HepG2 (cell line): ENCODE data around the gene RUNX3. TPM values are rescaled to one million over a fixed set of nuclear protein-coding genes. Genes with fewer than 3 reads are reported as not detected.

Experiments used
- GPN1 ChIP-seq: sonication (generic); formaldehyde crosslinking; IDR thresholded peaks from 2 replicates; pipeline ENCODE4 v1.5.1; 2020; ENCODE audit warnings: missing genetic modification reagents, borderline replicate concordance
- HCFC1 ChIP-seq: fragments of 150-350 bp; IDR thresholded peaks from 2 replicates; pipeline ENCODE4 v1.6.1; 2014; ENCODE audit warnings: low read depth, low read length
- HOXA3 ChIP-seq: sonication (generic); formaldehyde crosslinking; IDR thresholded peaks from 2 replicates; pipeline ENCODE4 v1.5.0; 2020; ENCODE audit warnings: missing genetic modification reagents
- ISL2 ChIP-seq: sonication (generic); formaldehyde crosslinking; IDR thresholded peaks from 2 replicates; pipeline ENCODE4 v1.5.0; 2020; ENCODE audit warnings: missing genetic modification reagents
- KLF11 ChIP-seq: IDR thresholded peaks from 2 replicates; pipeline ENCODE4 v1.6.1; 2016; ENCODE audit warnings: missing compliant biosample characterization
- MIXL1 ChIP-seq: IDR thresholded peaks from 2 replicates; pipeline ENCODE4 v1.6.1; 2016
- MTF1 ChIP-seq: sonication (generic); formaldehyde crosslinking; IDR thresholded peaks from 2 replicates; pipeline ENCODE4 v1.5.0; 2020; ENCODE audit warnings: missing genetic modification reagents
- NAIF1 ChIP-seq: sonication (generic); formaldehyde crosslinking; IDR thresholded peaks from 2 replicates; pipeline ENCODE4 v1.5.0; 2020; ENCODE audit warnings: mild to moderate bottlenecking, missing genetic modification reagents, borderline replicate concordance
- PAXIP1 ChIP-seq: sonication (generic); formaldehyde crosslinking; conservative IDR thresholded peaks from 2 replicates; pipeline ENCODE4 v1.4.0; 2020; ENCODE audit warnings: mild to moderate bottlenecking, missing genetic modification reagents, moderate library complexity
- RCOR2 ChIP-seq: IDR thresholded peaks from 2 replicates; pipeline ENCODE4 v1.6.1; 2016; ENCODE audit warnings: missing biosample characterization, missing genetic modification reagents
- RNF2 ChIP-seq: fragments of 450-650 bp; conservative IDR thresholded peaks from 2 replicates; pipeline ENCODE4 v1.6.1; 2016; ENCODE audit warnings: low read depth
- SP5 ChIP-seq: IDR thresholded peaks from 2 replicates; pipeline ENCODE4 v1.6.1; 2016; ENCODE audit warnings: low read depth, borderline replicate concordance
- SRSF9 ChIP-seq: fragments of 200-400 bp; formaldehyde crosslinking; IDR thresholded peaks from 2 replicates; pipeline ENCODE4 v1.6.1; 2018; ENCODE audit warnings: borderline replicate concordance, mild to moderate bottlenecking, low read depth, low read length; ENCODE audit not compliant: insufficient read depth, poor library complexity, severe bottlenecking
- UBTF ChIP-seq: sonication (generic); formaldehyde crosslinking; IDR thresholded peaks from 2 replicates; pipeline ENCODE4 v1.4.0; 2020; ENCODE audit warnings: mild to moderate bottlenecking, missing genetic modification reagents
- ZNF136 ChIP-seq: sonication (generic); formaldehyde crosslinking; IDR thresholded peaks from 2 replicates; pipeline ENCODE4 v1.8.1; 2022; ENCODE audit warnings: low read depth, mild to moderate bottlenecking, moderate library complexity, missing genetic modification reagents
- ZNF138 ChIP-seq: sonication (generic); formaldehyde crosslinking; IDR thresholded peaks from 2 replicates; pipeline ENCODE4 v1.5.0; 2020; ENCODE audit warnings: mild to moderate bottlenecking, low read depth, missing genetic modification reagents
- ZNF24 ChIP-seq: fragments of 450-650 bp; IDR thresholded peaks from 2 replicates; pipeline ENCODE4 v1.6.1; 2017; ENCODE audit warnings: antibody characterized with exemption, mild to moderate bottlenecking
- ZNF292 ChIP-seq: sonication (generic); formaldehyde crosslinking; IDR thresholded peaks from 2 replicates; pipeline ENCODE4 v1.8.1; 2022; ENCODE audit warnings: mild to moderate bottlenecking, low read depth, missing genetic modification reagents, borderline replicate concordance
- ZNF326 ChIP-seq: sonication (generic); formaldehyde crosslinking; IDR thresholded peaks from 2 replicates; pipeline ENCODE4 v1.4.0; 2020; ENCODE audit warnings: missing genetic modification reagents, borderline replicate concordance
- ZNF382 ChIP-seq: sonication (generic); formaldehyde crosslinking; IDR thresholded peaks from 2 replicates; pipeline ENCODE4 v1.5.0; 2020; ENCODE audit warnings: missing genetic modification reagents, mild to moderate bottlenecking, borderline replicate concordance
- ZNF660 ChIP-seq: sonication (generic); formaldehyde crosslinking; IDR thresholded peaks from 2 replicates; pipeline ENCODE4 v1.5.1; 2020; ENCODE audit warnings: mild to moderate bottlenecking, low read depth, missing genetic modification reagents, borderline replicate concordance
- ZNF691 ChIP-seq: sonication (generic); formaldehyde crosslinking; IDR thresholded peaks from 2 replicates; pipeline ENCODE4 v1.4.0; 2020; ENCODE audit warnings: missing genetic modification reagents, low read depth, mild to moderate bottlenecking, borderline replicate concordance
- ZNF772 ChIP-seq: sonication (generic); formaldehyde crosslinking; IDR thresholded peaks from 2 replicates; pipeline ENCODE4 v1.5.0; 2020; ENCODE audit warnings: mild to moderate bottlenecking, missing genetic modification reagents
- ZNF782 ChIP-seq: sonication (generic); formaldehyde crosslinking; IDR thresholded peaks from 2 replicates; pipeline ENCODE4 v1.4.0; 2020; ENCODE audit warnings: missing genetic modification reagents, mild to moderate bottlenecking, borderline replicate concordance
- ZNF841 ChIP-seq: sonication (generic); formaldehyde crosslinking; IDR thresholded peaks from 2 replicates; pipeline ENCODE4 v1.8.1; 2023; ENCODE audit warnings: missing genetic modification reagents, borderline replicate concordance
- polyA plus RNA-seq, 8 experiments: library from polyadenylated mRNA; depleted of rRNA in 3 of 8; stranded (reverse) in 7 of 8; unstranded in 1 of 8; fragments of >200 nt; fragmentation: Illumina TruSeq in 4 of 8; extraction: Trizol in 4 of 8; gene quantifications; 2 replicates each; pipeline versions ENCODE4 v1.2.1 to v1.2.3, GENCODE V29; 2011 to 2016; ENCODE audit warnings: low read depth in 4 of 8, missing spikeins in 1 of 8, mixed read lengths in 1 of 8; ENCODE audit not compliant: insufficient read depth in 1 of 8
- total RNA-seq, 5 experiments: library from RNA; depleted of rRNA; stranded (reverse); fragments of >200 nt; fragmentation: Illumina TruSeq; extraction: Trizol; gene quantifications; 2 replicates each; pipeline ENCODE4 v1.2.3, GENCODE V29; 2016; ENCODE audit warnings: low read depth in 1 of 5

The RUNX3 gene
- total and polyA plus RNA-seq, 2 of the 13 experiments (the other 11 are each of a cell fraction or from before 2014, with no cell fraction given): 0.04 to 0.22 TPM

GRCh38 chr1:24946861-24947658, 17.0 kb upstream of the RUNX3 start (continued):
- TF ChIP-seq ZNF292: no peak
- TF ChIP-seq ZNF660 (CRISPR knock-in tag): no peak
- no peak for TF ChIP-seq ZNF772 (CRISPR knock-in tag)
- TF ChIP-seq HCFC1: no peak
- peak; percentile 53 for TF ChIP-seq RCOR2
- no peak for TF ChIP-seq KLF11 (CRISPR knock-in tag)
- no peak for TF ChIP-seq UBTF (CRISPR knock-in tag)
- peak; percentile 26; the same call in 1 of the 2 replicates for TF ChIP-seq HOXA3 (CRISPR knock-in tag)
- TF ChIP-seq ZNF691 (CRISPR knock-in tag): peak; percentile 43; the same call in 1 of the 2 replicates
- TF ChIP-seq ISL2 (CRISPR knock-in tag): no peak
- TF ChIP-seq GPN1: no peak
- no peak for TF ChIP-seq MTF1 (CRISPR knock-in tag)
- TF ChIP-seq MIXL1: peak; percentile 48; the same call in 1 of the 2 replicates
- TF ChIP-seq ZNF136 (CRISPR knock-in tag): no peak
- no peak for TF ChIP-seq SP5 (CRISPR knock-in tag)
- no peak for TF ChIP-seq SRSF9
- TF ChIP-seq ZNF326 (CRISPR knock-in tag): no peak
- no peak for TF ChIP-seq ZNF782 (CRISPR knock-in tag)
- TF ChIP-seq ZNF138 (CRISPR knock-in tag): no peak
- no peak for TF ChIP-seq ZNF382 (CRISPR knock-in tag)
- TF ChIP-seq ZNF24: no peak
- 0 out of 2 replicates have a peak, but pooled peaks have one; percentile 29 for TF ChIP-seq RNF2
- no peak for TF ChIP-seq NAIF1 (CRISPR knock-in tag)
- peak; percentile 58; the same call in 1 of the 2 replicates for TF ChIP-seq PAXIP1 (CRISPR knock-in tag)
- no peak for TF ChIP-seq ZNF841 (CRISPR knock-in tag)
